Keratinocyte (primary cell): ENCODE results near the gene ANKRD9. TPM values are rescaled to one million over a fixed set of nuclear protein-coding genes. Genes with fewer than 3 reads are reported as not detected.

Experiments
- DNase-seq: peaks from one replicate; pipeline ENCODE4 v3.0.0-alpha.2; 2011; ENCODE audit warnings: low read depth, missing footprints, low spot score
- FAIRE-seq: peaks from 2 replicates; lab custom pipeline; 2011; peaks lifted over from hg19 to GRCh38; lab: Jason Lieb, UNC
- H2AFZ ChIP-seq: 2 replicates; pipeline ENCODE4 v1.6.0; 2012; ENCODE audit warnings: low read length, control low read depth, inconsistent platforms; ENCODE audit not compliant: control insufficient read depth
- H3K27ac ChIP-seq: 2 replicates; pipeline ENCODE4 v1.5.1; 2011; ENCODE audit warnings: low read length; ENCODE audit not compliant: control insufficient read depth, insufficient read depth
- H3K27me3 ChIP-seq: 3 replicates; pipeline ENCODE4 v1.6.0; 2011; ENCODE audit warnings: low read length; ENCODE audit not compliant: control insufficient read depth, insufficient read depth; ENCODE audit errors: extremely low read depth
- H3K36me3 ChIP-seq, 2 experiments: 2 replicates in 1 of 2; 3 replicates in 1 of 2; pipeline ENCODE4 v1.5.1; 2011; ENCODE audit warnings: low read length in 2 of 2, mild to moderate bottlenecking in 1 of 2; ENCODE audit not compliant: control insufficient read depth in 2 of 2, insufficient read depth in 2 of 2; ENCODE audit errors: extremely low read depth in 1 of 2
- H3K4me1 ChIP-seq: 3 replicates; pipeline ENCODE4 v1.5.1; 2011; ENCODE audit warnings: low read length; ENCODE audit not compliant: control insufficient read depth, insufficient read depth; ENCODE audit errors: extremely low read depth
- H3K4me2 ChIP-seq: 3 replicates; pipeline ENCODE4 v1.6.0; 2011; ENCODE audit warnings: low read depth, low read length; ENCODE audit not compliant: control insufficient read depth, insufficient read depth; ENCODE audit errors: extremely low read depth
- H3K4me3 ChIP-seq, 3 experiments: fragments of 200-600 bp in 1 of 3; sonication (generic) in 1 of 3; 2 replicates in 2 of 3; 3 replicates in 1 of 3; pipeline ENCODE4 v1.5.1; 2011 to 2016; ENCODE audit warnings: low read length in 3 of 3, mild to moderate bottlenecking in 3 of 3, control low read depth in 2 of 3, inconsistent platforms in 1 of 3, low read depth in 1 of 3, mixed read lengths in 1 of 3, mixed run types in 1 of 3, moderate library complexity in 1 of 3; ENCODE audit not compliant: control insufficient read depth in 2 of 3, insufficient read depth in 2 of 3; ENCODE audit errors: extremely low read depth in 1 of 3
- H3K79me2 ChIP-seq: 2 replicates; pipeline ENCODE4 v1.6.0; 2012; ENCODE audit warnings: low read length; ENCODE audit not compliant: control insufficient read depth, insufficient read depth
- H3K9ac ChIP-seq: 3 replicates; pipeline ENCODE4 v1.6.0; 2011; ENCODE audit warnings: low read length; ENCODE audit not compliant: control insufficient read depth, insufficient read depth; ENCODE audit errors: extremely low read depth
- H3K9me1 ChIP-seq: 3 replicates; pipeline ENCODE4 v1.6.0; 2011; ENCODE audit warnings: low read length; ENCODE audit not compliant: control insufficient read depth, insufficient read depth; ENCODE audit errors: extremely low read depth
- H3K9me3 ChIP-seq: 2 replicates; pipeline ENCODE4 v1.5.1; 2012; ENCODE audit warnings: low read depth, low read length; ENCODE audit not compliant: control insufficient read depth
- H4K20me1 ChIP-seq: 3 replicates; pipeline ENCODE4 v1.6.0; 2011; ENCODE audit warnings: low read length; ENCODE audit not compliant: control insufficient read depth, insufficient read depth; ENCODE audit errors: extremely low read depth
- EZH2 ChIP-seq: IDR thresholded peaks from one replicate; pipeline ENCODE4 v1.6.1; 2012; ENCODE audit warnings: inconsistent platforms, mild to moderate bottlenecking, low read length, moderate library complexity
- dilution Hi-C: fragments of 300-500 bp; cut with MboI; formaldehyde crosslinking; loops from one replicate; pipeline ENCODE4 v1.7.0; 2020; ENCODE audit warnings: low sequenced_read_pairs; ENCODE audit not compliant: extremely low pct_ligation_motif_present
- polyA plus RNA-seq, 5 experiments: library from polyadenylated mRNA; depleted of rRNA in 3 of 5; stranded (reverse) in 3 of 5; stranded (forward) in 1 of 5; unstranded in 1 of 5; fragments of >200 nt; gene quantifications; 1 replicate in 1 of 5; 2 replicates in 3 of 5; 3 replicates in 1 of 5; pipeline versions ENCODE4 v1.2.1 to v1.2.3, GENCODE V29; 2011 to 2012; ENCODE audit warnings: missing spikeins in 2 of 5, low read depth in 1 of 5, low replicate concordance in 1 of 5
- TF ChIP-seq, protein P1 (sequence below), 3 experiments: IDR thresholded peaks in 1 of 3; conservative IDR thresholded peaks in 1 of 3; optimal IDR thresholded peaks in 1 of 3; 2 replicates in 2 of 3; 3 replicates in 1 of 3; pipeline versions ENCODE3 to v1.5.1; 2011; ENCODE audit warnings: low read length in 3 of 3, mild to moderate bottlenecking in 3 of 3, moderate library complexity in 2 of 3, control low read depth in 1 of 3, inconsistent platforms in 1 of 3; ENCODE audit not compliant: insufficient read depth in 2 of 3; ENCODE audit errors: extremely low read depth in 1 of 3

Gene ANKRD9
- polyA plus RNA-seq, 1 donor (not counting 4 experiments of a cell fraction or from before 2014, with no cell fraction given) = 4.9 TPM

DNA sequence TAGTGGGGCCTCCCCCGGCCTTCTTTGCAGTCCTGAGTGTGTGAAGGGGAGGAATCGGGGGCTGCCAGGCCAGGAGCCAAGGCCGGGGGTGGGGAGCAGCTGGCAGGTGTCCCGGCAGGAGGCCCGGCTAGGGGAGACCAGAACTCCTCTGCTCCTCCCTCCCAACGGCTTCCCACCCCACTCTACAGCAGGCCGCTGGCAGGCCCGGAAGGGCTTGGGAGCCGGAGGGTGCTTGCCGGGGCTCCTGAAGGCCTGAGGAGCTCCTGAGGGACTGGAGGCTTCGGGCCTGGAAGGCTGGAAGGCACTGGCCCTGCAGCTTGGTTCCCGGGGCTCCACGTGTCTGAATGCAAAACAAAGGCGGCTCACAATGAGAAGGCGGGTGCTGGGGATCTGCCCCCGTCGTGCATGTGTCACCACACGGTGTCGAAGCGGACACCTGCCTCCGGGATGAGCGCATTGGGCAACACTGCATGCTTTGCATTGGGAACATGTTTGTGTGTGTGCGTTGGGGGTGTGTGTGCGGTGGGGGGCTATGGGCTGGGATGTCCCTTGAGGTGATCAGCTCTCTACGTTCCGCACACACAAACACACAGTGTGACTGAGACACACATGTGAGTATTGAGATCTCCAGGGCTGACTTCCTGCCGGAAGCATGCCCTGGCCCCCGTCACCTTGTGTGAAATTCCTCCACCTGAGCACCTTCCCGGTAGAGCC is 30.9 kb upstream of the ANKRD9 start:
- H3K9me1 ChIP-seq = no peaks in the 10 kb centered on the region
- H3K36me3 ChIP-seq = no peaks in the 10 kb centered on the region
- H2AFZ ChIP-seq = no peak overlapping the region
- no peak overlapping the region for H3K4me2 ChIP-seq
- dilution Hi-C loops = no loop called here
- H3K4me3 ChIP-seq = no peak overlapping the region
- H3K9me3 ChIP-seq = no peaks in the 10 kb centered on the region
- no peaks in the 10 kb centered on the region for H3K79me2 ChIP-seq
- H3K4me1 ChIP-seq = peaks cover 18% of the 10 kb centered on the region
- no peaks in the 10 kb centered on the region for H4K20me1 ChIP-seq
- H3K27me3 ChIP-seq = no peaks in the 10 kb centered on the region
- FAIRE-seq = no peak
- TF ChIP-seq, protein P1, sequence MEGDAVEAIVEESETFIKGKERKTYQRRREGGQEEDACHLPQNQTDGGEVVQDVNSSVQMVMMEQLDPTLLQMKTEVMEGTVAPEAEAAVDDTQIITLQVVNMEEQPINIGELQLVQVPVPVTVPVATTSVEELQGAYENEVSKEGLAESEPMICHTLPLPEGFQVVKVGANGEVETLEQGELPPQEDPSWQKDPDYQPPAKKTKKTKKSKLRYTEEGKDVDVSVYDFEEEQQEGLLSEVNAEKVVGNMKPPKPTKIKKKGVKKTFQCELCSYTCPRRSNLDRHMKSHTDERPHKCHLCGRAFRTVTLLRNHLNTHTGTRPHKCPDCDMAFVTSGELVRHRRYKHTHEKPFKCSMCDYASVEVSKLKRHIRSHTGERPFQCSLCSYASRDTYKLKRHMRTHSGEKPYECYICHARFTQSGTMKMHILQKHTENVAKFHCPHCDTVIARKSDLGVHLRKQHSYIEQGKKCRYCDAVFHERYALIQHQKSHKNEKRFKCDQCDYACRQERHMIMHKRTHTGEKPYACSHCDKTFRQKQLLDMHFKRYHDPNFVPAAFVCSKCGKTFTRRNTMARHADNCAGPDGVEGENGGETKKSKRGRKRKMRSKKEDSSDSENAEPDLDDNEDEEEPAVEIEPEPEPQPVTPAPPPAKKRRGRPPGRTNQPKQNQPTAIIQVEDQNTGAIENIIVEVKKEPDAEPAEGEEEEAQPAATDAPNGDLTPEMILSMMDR (optimal IDR thresholded peaks at IDR 0.05 in 1 of 3, IDR thresholded peaks at IDR 0.05 in 1 of 3, conservative IDR thresholded peaks at IDR 0.05 in 1 of 3; ENCODE audit: extremely low read depth in 1 of 3, insufficient read depth in 2 of 3, low read length in 3 of 3) = no peak
- TF ChIP-seq EZH2 = no peak
- H3K9ac ChIP-seq = no peak overlapping the region
- no peak for DNase-seq
- no peak overlapping the region for H3K27ac ChIP-seq

DNA sequence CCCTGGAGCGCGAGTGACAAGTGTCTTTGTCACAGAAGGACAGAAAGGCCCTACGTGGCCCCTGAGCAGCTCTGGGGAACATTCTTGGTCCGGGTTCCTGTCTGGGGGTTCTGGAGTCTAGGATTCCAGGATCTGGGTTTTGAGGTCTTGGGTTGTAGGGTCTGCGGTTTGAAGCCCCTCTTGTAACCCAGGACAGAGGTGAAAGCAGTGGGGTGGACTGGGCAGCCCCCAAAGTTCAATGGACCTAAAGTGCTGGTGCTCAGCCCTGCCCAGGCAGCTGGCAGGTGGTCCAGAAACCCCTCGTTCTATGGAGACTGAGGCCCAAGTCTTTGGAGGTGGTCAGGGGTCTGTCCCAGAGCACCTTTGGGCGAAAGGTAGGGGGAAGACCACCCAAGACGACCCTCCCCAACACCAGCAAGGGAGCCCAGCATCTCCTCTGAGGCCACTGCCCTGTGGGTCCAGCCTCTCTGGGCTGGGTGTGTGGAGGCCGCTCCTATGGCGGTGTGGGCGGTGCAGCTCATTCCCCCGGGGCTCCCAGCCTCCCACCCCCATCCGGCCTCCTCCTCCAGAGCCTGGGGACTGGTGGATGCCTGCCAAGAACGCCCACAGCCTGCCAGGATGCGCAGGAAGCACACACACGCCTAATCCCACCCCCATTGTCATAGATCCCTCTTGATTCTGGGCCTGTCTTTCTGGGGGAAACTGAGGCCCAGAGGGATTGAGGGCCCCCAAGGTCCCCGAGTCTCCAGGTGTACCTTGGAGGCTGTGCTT is 30.2 kb upstream of the ANKRD9 start:
- no peaks in the 10 kb centered on the region for H3K27me3 ChIP-seq
- dilution Hi-C loops = no loop called here
- no peak overlapping the region for H3K4me2 ChIP-seq
- H3K36me3 ChIP-seq = no peaks in the 10 kb centered on the region
- no peaks in the 10 kb centered on the region for H4K20me1 ChIP-seq
- FAIRE-seq (no peak), DNase-seq (no peak)
- no peak for TF ChIP-seq EZH2
- TF ChIP-seq, protein P1 (optimal IDR thresholded peaks at IDR 0.05 in 1 of 3, IDR thresholded peaks at IDR 0.05 in 1 of 3, conservative IDR thresholded peaks at IDR 0.05 in 1 of 3; ENCODE audit: extremely low read depth in 1 of 3, insufficient read depth in 2 of 3, low read length in 3 of 3) = no peak
- H3K4me1 ChIP-seq = peaks cover 13% of the 10 kb centered on the region
- H3K27ac ChIP-seq = no peak overlapping the region
- no peaks in the 10 kb centered on the region for H3K9me1 ChIP-seq
- no peaks in the 10 kb centered on the region for H3K79me2 ChIP-seq
- H2AFZ ChIP-seq = no peak overlapping the region
- no peak overlapping the region for H3K4me3 ChIP-seq
- H3K9me3 ChIP-seq = no peaks in the 10 kb centered on the region
- no peak overlapping the region for H3K9ac ChIP-seq
